Stimulated activated CD4-positive, alpha-beta T cell treated with anti-CD3 and anti-CD28 coated beads, Interleukin-2, amount 100 ng/mL, for 4 hours (primary cell): Measurements from ENCODE around the gene C4B.
"Not testable (repeated sequence)": the region's sequence is repeated elsewhere in the genome, so short reads cannot be mapped to it uniquely, and the experiment has no call there.

Experiments
- DNase-seq: peaks from one replicate; pipeline ENCODE4 v3.0.0-alpha.2; 2020; ENCODE audit warnings: low read depth

C4B gene

GRCh38 chr6:31981744-31982143 lies 32.9 kb upstream of the C4B start, which contains the start of gene C4A:
C4A (plus strand) TSS chr6:31982057; CDS start chr6:31982108, 51 bp downstream.
- not testable (repeated sequence) for DNase-seq

DNA sequence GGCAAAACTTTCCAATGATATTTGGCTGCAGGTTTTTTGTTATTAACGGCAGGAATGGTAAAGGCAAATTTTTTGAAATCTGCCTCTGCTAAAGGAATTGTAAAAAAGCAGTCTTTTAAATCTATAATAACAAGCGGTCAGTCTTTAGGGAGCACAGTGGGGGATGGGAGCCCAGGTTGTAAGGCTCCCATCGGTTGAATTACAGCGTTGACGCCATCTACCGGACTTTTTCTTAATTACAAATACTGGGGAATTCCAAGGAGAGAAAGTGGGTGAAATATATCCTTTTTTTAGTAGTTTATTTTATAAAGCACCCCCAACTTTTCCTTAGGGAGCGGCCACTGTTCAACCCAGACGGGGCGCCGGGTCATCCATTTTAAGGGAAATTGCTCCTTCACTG lies 25.2 kb upstream of the C4B start:
- DNase-seq, result not testable (repeated sequence)

DNA sequence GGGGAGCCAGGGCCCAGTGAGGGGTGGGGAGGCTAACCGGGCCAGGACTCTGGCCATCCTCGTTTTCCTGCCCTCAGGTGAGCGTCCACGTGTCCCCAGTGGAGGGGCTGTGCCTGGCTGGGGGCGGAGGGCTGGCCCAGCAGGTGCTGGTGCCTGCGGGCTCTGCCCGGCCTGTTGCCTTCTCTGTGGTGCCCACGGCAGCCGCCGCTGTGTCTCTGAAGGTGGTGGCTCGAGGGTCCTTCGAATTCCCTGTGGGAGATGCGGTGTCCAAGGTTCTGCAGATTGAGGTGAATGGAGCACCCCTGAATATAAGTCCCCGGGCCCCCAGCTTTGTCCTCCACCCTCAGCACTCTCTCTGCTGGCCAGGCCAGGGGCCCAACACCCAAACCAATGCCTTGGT lies 20.2 kb upstream of the C4B start:
- not testable (repeated sequence) for DNase-seq

DNA sequence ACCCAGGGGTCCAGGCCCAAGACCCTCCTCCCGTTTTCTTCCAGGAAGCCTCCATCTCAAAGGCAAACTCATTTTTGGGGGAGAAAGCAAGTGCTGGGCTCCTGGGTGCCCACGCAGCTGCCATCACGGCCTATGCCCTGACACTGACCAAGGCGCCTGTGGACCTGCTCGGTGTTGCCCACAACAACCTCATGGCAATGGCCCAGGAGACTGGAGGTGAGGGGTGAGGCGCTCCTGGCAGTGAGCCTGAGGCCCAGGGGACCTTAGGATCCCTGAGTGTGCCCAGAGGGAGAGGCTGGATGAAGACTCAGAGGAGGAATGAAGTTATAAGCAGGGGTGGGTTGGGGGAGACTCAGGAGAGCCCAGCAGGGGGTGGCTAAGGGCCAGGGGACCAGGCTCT lies 18.2 kb upstream of the C4B start:
- not testable (repeated sequence) for DNase-seq

DNA sequence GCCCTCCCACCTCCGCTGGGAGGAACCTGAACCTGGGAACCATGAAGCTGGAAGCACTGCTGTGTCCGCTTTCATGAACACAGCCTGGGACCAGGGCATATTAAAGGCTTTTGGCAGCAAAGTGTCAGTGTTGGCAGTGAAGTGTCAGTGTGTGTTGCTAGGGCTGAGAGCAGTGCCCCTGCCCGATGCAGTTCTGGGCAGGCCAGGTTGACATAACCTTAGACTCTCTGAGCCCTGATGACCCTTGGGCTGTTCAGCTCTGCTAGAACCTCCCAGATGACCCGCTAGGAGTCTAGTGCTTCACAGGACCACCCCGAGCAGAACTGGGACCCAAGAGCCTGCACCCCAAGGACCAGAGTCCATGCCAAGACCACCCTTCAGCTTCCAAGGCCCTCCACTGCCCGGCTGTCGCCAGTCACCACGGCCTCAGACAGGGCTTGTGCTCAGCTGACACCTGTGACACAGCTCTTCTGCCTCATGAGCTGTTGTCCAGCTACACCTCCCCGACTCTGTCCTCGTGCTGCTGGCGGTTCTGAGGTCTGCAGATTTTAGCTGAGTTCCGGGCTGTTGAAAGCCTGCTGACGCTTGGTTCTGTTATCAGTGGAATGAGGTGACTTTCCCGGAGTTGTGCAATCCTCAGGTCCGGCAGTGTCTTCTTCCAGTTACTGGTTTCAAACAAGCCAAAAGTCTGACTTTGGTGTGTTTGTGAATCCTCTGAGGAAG lies 11.9 kb upstream of the C4B start:
- DNase-seq, result not testable (repeated sequence)

GRCh38 chr6:32003301-32003700 lies 11.3 kb upstream of the C4B start:
- DNase-seq, result not testable (repeated sequence)

GRCh38 chr6:32004393-32004792 lies 10.2 kb upstream of the C4B start:
- not testable (repeated sequence) for DNase-seq

DNA sequence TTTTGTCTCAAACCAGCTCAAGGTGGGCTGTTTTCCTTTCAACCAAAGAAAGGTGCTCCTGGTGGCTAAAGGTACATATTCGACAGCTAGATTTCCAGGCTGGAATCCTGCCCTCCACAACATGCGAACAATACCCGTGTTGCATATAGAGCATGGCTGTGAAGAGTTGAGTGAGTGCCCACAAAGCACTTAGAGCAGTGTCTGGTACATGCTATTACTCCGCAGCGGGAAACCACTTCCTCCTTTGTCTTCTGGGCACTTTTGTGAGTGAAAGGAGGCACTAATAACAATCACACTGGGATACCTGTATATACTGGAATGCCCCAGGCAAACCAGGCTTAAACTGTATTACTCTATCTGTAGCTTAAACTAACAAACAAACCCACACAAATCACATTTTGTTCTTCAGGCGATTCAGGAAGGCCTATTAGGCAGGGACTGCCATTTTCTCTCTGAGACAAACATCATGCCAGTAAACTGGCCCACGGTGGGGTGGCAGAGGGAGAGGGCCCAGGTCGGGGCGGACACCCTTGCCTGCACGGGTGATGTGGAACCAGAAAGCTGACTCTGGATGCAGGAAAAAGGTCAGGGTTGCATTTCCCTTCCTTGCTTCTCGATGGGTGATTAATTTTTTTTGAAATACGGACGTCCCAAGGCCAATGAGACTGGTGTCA lies 9.6 kb upstream of the C4B start:
- DNase-seq, result not testable (repeated sequence)

- not testable (repeated sequence) for DNase-seq
These were observed 9.1 kb upstream of the C4B start for GRCh38 chr6:32005538-32005880.

DNA sequence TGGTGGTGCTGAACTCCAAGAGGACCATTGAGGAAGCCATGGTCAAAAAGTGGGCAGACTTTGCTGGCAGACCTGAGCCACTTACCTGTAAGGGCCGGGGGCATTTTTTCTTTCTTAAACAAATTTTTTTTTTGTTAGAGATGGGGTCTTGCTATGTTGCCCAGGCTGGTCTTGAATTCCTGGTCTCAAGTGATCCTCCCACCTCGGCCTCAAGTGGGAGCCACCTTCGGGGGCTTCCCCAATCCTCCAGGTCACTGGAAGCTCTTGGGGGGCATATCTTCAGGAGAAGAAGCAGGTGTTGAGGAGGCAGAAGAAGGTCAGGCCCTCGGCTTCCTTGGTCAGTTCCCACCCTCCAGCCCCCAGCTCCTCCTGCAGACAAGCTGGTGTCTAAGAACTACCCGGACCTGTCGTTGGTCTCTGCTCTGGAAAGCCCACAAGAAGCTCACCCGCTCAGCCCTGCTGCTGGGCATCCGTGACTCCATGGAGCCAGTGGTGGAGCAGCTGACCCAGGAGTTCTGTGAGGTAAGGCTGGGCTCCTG lies 8.5 kb upstream of the C4B start:
- DNase-seq, result not testable (repeated sequence)

- DNase-seq, result not testable (repeated sequence)
These were observed 7.5 kb upstream of the C4B start for GRCh38 chr6:32007086-32007485.

GRCh38 chr6:32008037-32008436 lies 6.6 kb upstream of the C4B start:
- DNase-seq, result not testable (repeated sequence)

- not testable (repeated sequence) for DNase-seq
These were observed 6.0 kb upstream of the C4B start for GRCh38 chr6:32008616-32009015.

GRCh38 chr6:32009537-32009936 lies 5.1 kb upstream of the C4B start:
- not testable (repeated sequence) for DNase-seq

DNA sequence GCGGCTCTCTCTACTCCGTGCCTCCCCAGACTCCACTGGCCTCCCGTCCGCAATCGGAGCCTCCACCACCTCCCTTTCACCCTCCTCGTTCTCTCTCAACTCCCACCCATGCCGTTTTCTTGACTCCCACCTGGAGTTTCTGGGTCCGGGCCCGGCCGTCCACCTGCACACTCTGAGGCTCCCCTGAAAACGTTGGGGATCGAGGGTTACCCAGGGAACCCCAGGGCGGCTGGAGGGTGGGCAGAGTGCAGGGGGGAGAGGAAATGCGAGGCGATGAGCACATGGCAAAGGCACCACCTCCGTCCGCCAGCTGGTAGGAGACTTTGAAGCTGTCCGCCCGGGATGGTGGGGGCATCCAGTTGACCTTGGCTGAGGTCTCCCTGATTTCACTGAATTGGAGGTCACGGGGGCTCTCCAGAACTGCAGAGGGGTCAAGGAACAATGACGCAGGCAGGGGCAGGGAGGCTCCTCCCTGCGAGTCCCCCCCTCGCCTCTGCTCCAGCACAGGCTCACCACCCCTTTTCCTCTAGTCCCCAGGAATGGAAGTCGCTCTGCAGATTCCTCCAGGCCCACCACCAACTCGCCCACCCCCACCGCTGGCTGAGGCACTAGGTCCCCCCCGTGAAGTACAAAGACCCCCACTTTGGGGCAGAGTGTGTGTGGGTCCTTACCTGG lies 3.6 kb upstream of the C4B start:
- DNase-seq, result not testable (repeated sequence)

DNA sequence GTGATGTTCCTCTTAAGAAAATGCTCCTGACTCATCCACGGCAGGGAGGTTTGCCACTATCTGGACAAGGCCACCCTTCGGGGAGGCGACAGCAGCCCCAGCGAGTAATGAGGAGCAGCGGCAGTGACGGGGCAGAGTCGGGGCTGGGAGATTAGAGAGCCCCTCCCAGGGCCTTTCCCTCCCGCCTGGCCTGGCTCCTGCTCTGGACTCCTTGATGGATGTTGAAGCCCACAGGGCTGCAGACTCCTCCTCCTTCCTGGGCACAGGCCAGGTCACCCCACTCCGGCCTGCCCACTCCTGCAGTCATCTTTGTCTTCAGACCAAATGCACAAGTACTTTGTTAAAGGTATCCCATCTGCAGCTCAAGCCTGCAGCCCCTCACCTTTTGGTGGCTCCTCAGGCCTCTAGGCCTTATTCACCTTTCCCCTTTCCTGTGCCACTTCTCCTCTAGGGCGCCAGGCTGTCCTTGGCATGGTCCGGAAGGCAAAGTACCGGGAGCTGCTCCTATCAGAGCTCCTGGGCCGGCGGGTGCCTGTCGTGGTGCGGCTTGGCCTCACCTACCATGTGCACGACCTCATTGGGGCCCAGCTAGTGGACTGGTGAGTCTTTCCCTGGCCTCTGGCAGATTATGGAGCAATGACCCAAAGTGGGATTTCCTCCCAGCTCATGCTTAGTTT lies 1.5 kb upstream of the C4B start:
- not testable (repeated sequence) for DNase-seq

DNA sequence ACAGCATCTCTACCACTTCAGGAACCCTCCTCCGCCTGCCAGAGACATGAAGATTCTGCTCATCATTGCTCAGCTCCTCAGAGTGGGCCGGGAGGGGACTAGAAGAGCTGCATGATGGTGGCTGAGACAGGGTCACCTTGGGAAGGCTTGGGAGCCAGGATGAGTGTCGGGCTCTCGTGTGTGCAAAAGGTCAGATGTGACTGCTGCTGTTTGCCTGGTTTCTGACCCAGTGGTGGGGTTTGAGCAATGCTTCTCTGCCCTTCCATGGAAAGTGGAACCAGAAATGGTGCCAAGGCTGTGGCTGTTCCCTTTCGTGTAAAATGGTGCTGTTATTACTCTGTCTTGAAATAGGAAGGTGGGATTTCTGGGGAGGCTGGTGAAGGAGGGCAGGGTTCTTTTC lies 857 bp upstream of the C4B start:
- not testable (repeated sequence) for DNase-seq

DNA sequence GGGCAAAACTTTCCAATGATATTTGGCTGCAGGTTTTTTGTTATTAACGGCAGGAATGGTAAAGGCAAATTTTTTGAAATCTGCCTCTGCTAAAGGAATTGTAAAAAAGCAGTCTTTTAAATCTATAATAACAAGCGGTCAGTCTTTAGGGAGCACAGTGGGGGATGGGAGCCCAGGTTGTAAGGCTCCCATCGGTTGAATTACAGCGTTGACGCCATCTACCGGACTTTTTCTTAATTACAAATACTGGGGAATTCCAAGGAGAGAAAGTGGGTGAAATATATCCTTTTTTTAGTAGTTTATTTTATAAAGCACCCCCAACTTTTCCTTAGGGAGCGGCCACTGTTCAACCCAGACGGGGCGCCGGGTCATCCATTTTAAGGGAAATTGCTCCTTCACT lies 7.5 kb downstream of the C4B start:
- DNase-seq, result not testable (repeated sequence)

DNA sequence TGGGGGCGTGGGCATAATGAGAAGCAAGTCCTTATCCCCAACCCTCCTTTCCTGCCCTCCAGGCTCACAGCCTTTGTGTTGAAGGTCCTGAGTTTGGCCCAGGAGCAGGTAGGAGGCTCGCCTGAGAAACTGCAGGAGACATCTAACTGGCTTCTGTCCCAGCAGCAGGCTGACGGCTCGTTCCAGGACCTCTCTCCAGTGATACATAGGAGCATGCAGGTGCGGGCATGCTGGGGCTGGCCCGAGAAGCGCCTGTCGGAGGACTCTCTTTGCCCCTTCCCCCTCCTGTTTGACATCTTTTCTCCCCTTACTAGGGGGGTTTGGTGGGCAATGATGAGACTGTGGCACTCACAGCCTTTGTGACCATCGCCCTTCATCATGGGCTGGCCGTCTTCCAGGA lies 14.0 kb downstream of the C4B start:
- not testable (repeated sequence) for DNase-seq

GRCh38 chr6:32029553-32029952 lies 15.0 kb downstream of the C4B start:
- not testable (repeated sequence) for DNase-seq

DNA sequence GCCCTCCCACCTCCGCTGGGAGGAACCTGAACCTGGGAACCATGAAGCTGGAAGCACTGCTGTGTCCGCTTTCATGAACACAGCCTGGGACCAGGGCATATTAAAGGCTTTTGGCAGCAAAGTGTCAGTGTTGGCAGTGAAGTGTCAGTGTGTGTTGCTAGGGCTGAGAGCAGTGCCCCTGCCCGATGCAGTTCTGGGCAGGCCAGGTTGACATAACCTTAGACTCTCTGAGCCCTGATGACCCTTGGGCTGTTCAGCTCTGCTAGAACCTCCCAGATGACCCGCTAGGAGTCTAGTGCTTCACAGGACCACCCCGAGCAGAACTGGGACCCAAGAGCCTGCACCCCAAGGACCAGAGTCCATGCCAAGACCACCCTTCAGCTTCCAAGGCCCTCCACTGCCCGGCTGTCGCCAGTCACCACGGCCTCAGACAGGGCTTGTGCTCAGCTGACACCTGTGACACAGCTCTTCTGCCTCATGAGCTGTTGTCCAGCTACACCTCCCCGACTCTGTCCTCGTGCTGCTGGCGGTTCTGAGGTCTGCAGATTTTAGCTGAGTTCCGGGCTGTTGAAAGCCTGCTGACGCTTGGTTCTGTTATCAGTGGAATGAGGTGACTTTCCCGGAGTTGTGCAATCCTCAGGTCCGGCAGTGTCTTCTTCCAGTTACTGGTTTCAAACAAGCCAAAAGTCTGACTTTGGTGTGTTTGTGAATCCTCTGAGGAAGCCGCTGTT lies 20.9 kb downstream of the C4B start:
- DNase-seq, result not testable (repeated sequence)
